GM21360 (cell line): Measurements from ENCODE around the gene SMARCA2.

ENCODE experiments used
- ATAC-seq: cut with Tn5 transposase; IDR thresholded peaks from one replicate; pipeline ENCODE4 v1.9.1; 2021; ENCODE audit warnings: mild to moderate bottlenecking, moderate library complexity; ENCODE audit not compliant: unreplicated experiment

Gene SMARCA2

GRCh38 chr9:2014696-2015580 lies at the start of gene SMARCA2:
Gene SMARCA2 (plus strand): TSS chr9:2015347. CDS start chr9:2029023, 13,676 bp downstream.
- peak; percentile 71 for ATAC-seq

- no peak for ATAC-seq
Measured at GRCh38 chr9:1966725-1967366, 48.3 kb upstream of the SMARCA2 start.

DNA sequence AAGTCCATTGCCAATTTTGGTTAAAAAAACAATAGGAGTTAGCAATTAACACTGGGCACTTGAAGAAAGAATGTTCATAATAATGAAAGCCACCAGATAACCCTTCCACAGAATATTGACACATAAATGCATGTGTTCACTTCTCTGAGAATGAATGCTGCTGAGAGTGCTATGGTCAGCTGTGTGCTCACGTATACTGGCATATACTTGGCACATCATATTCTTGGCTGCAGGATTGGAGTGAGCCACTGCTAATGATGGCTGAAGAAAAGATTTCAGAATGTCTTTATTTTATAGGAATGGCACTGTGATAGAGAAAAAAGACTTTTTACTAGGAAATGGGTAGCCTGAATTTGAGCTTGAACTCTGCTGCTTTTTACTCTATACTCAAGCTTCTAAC lies 46.0 kb upstream of the SMARCA2 start:
- no peak for ATAC-seq

DNA sequence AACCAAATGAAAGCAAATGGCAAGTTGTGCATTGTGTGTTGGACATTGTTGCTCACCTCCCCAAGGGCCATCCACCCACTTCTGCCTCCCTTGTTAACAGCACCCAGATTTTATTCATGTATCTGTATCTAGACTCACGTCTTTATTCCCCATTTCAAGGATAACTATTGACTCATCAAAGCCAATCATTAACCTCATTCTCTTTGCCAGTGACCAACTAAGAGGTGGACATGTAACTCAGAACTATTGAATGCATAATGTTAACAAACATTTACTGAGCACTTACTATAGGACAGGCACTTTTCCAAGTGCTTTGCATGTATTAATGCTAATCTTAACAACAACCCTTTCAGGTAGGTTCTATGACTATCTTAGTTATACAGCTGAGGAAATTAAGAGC lies 45.2 kb upstream of the SMARCA2 start:
- no peak for ATAC-seq

- no peak for ATAC-seq
Measured at GRCh38 chr9:1972672-1973071, 42.5 kb upstream of the SMARCA2 start.

- no peak for ATAC-seq
Measured at GRCh38 chr9:1977026-1977425, 38.1 kb upstream of the SMARCA2 start.

DNA sequence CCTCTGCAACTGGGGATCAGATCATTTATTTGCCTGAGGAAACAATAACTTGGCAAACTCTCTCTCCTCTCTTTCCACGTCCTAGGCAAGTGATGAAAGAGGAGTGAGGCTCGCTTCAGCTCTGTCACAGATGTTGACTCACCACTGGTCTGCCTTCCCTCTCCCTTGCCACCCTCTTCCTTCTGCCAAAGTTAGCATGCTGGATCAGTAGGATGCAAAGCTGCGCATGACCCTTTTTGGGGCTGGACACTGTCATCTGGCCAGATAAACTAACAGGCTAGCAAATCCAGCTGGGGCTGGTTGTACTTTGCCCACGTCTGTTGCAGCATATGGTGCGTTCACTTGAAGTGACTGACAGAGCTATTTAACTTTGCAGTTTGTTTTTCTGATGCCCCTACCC lies 36.2 kb upstream of the SMARCA2 start:
- ATAC-seq, result no peak

DNA sequence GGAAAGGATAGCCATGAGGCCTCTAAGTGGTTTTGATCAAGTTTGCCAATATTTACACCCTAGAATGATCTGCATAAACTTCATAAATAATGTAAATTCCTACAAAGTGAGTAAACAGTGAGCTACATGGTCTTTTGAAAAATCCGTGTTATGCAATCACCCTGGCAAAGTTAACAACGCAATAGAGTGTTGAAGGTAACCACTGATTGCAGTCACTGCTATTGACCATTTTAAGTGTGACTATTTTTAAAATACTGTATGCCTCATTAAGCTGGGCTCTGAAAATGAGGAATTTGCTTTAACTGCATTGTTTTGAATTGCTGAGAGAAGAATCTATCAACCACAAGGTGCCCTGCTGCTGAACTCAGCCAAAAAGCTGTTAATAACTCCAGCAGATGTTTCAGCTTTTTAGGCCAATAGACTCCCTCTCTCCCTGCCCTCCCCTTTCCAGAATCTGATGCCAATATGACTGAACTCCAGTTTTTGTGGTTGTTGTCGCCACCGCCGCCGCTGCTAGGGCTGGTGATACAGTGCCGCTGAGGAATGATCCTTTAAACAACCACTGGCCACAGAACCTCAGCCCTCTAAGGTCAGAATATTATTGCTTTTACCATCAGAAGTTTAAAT lies 35.3 kb upstream of the SMARCA2 start:
- ATAC-seq, result no peak

- ATAC-seq, result no peak
Measured at GRCh38 chr9:1980387-1980786, 34.8 kb upstream of the SMARCA2 start.

GRCh38 chr9:1982074-1982473 lies 33.1 kb upstream of the SMARCA2 start:
- ATAC-seq, result no peak

- ATAC-seq, result no peak
Measured at GRCh38 chr9:1986341-1986740, 28.8 kb upstream of the SMARCA2 start.

DNA sequence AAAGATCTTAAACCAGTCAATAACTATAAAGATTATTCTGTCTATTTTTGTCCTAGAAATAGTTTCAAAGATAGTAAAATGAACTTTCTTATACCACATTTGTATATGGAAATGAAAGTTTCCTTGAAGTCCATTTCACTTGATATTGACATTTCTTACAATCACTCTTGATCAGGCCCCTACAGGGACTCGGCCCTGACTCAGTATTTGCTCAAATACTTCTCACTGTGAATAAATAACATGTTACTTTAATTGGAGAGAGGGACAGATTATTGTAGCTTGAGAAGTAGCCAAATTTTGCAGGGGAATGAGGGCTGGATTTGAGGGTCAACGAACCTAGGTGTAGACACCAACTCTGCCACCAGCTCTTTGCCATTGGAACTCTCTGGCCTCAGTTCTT lies 25.6 kb upstream of the SMARCA2 start:
- ATAC-seq, result no peak

DNA sequence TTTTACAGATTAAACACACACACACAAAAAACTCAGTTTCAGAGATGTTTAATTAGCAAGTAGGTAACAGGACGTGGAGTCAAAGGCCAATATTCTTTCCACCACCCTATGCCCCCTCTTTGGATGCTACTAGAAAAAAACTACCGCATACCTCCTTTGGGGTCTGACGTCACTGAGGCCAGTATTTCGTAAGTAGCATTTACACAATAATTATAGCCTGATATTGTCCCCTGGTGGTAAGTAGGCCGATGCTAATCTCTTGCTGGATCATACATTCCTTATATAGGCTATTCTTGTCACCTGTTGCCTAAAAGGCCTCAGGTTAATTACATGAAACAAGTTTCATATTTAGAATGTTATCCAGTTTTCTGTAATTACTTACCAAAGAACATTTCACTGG lies 21.0 kb upstream of the SMARCA2 start:
- ATAC-seq, result no peak

DNA sequence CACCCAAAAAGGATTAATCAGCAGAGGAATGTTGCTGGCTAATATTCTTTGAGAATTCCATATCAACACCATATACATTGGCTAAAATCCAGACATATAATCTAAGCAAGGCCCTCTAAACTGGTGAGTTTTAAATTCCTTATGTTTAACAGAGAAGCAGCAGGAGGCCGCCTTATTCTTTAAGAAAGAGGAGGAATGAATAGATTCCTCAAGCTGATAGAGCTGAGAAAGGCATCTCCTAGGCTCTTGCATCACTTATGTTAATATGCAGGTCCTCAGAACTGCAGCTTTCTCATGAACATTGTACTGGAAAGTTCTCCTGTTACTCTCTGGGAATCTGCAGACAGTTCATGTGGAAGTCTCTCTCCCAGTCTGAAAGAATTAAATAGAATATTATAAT lies 20.1 kb upstream of the SMARCA2 start:
- no peak for ATAC-seq

DNA sequence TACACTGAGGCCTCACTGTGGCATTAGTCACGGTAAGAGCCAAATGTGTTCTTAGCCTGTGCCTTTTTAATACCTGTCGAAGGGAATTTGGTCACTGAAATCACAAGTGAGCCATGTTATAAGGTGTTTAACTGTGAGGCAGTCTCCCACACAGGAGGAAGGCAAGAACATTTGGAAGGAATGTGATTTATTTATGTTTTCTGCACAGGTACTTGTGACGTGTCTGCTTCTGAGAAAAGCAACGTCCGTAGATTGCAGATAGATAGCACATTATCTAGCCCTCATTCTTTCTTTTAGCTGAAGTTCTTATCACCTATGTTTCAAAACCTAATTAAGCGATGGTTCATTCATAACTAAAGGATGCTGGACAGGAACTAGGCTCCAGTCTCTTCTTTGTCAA lies 19.0 kb upstream of the SMARCA2 start:
- ATAC-seq, result no peak

DNA sequence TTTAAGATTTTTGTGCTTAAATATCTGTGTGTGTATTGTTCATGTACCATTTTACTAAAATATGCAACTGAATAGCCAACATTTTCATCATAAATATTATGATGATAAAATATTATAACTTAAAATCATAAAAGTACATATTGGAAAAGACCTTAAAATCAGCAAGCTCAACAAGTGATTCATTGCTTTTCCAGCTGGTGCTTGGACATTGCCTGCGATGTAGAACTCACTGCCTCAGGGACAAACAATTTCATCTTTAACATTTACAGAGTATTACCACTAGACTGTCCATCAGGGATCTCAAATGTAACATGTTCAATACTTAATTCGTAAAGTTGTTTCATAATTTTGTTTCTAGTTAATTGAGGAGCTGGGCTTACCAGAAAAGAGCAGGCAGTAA lies 17.5 kb upstream of the SMARCA2 start:
- no peak for ATAC-seq

DNA sequence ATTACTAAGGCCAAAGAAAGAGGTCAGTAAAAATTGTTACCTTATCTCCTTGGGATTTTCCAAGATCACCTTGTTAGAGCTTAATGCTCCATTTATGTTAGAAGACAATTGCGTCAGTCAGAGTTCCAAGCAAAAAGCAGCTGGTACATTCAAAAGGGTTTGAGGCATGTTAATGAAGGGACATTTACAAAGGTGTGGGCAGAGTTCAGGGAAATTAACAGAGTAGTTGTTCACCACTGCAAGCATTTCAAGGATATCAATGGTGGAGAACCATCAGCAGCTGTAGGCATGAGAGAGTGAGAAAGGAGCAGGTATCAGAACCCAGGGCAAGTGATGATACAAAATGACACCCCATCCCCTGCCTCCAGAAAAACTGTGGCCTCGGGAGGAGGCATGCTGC lies 17.0 kb upstream of the SMARCA2 start:
- no peak for ATAC-seq

DNA sequence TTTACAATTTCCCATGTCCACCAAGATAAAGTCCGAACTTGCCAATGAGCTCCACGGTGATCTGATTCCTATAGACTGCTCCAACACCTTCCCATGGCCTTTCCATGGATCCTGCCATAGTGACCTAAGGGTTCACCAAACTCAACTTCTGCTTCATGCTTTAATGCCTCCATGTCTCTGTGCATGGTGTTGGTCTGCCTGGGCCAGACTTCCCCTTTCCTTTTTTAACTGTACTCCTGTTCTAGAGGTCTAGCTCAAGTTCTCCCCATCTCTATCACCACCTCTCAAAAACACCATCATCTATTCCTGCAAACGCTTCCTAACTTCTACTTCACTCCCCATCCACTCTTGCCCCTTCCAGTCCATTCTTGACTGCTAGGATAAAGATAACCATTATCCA lies 14.8 kb upstream of the SMARCA2 start:
- no peak for ATAC-seq

- no peak for ATAC-seq
Measured at GRCh38 chr9:2008372-2008771, 6.8 kb upstream of the SMARCA2 start.

DNA sequence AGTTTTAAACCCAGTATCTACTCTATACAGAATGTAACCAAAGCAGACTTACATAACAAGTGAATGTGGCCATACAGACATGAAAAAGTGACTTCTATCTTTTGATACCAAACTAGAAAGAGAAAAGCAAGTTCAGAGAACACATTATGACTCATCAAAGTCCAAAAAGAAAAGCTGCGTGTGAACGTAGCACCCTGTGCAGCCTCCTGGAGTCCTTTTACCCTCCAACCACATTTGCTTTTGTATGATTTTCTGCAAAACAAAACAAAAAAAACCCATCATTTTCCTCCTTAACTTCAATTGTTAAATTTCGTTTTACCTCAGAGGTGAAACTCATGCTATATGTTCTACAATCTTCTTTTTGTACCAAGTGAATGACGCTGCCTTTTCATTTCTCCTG lies 2.8 kb upstream of the SMARCA2 start:
- ATAC-seq, result peak; percentile 27

- ATAC-seq, result no peak
Measured at GRCh38 chr9:2013743-2014475, 1.2 kb upstream of the SMARCA2 start.
